Stomach (tissue), 4 donors: ENCODE results near the gene BTLA.

Experiments used
- POLR2A ChIP-seq, 4 donors: fragments of 450-650 bp; IDR thresholded peaks; one replicate each; pipeline ENCODE4 v1.6.1; 2016; ENCODE audit warnings: antibody characterized with exemption in 4 of 4, control low read depth in 2 of 4, mild to moderate bottlenecking in 1 of 4, moderate library complexity in 1 of 4
- TF ChIP-seq, protein P1 (sequence below), 7 experiments: fragments of 450-650 bp in 4 of 7; fragments of 200-600 bp in 3 of 7; sonication (generic) in 3 of 7; IDR thresholded peaks; one replicate each; pipeline ENCODE4 v1.5.1; 2016 to 2019; ENCODE audit warnings: antibody characterized with exemption in 7 of 7, control low read depth in 2 of 7, mild to moderate bottlenecking in 1 of 7

DNA sequence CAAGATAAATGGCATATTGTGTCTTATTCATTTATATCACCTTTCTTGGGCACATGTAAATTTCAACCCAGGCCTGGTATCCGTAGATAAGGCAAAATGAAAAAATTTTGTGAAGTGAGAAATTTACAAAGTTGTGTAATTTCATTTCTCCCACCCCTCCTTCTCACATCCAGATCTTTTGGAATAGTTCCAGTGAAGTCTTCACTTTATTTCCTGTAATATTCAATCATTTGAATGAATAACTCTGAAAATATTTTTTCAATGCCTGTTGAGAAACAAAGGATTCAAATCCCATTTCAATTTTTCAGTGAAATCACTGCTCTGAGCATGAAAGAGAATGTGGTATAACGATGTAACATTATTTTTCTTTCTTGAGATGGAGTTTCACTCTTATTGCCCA is 53.4 kb downstream of the BTLA start:
- no peak for TF ChIP-seq POLR2A (IDR thresholded peaks at IDR 0.05)
- TF ChIP-seq, protein P1, sequence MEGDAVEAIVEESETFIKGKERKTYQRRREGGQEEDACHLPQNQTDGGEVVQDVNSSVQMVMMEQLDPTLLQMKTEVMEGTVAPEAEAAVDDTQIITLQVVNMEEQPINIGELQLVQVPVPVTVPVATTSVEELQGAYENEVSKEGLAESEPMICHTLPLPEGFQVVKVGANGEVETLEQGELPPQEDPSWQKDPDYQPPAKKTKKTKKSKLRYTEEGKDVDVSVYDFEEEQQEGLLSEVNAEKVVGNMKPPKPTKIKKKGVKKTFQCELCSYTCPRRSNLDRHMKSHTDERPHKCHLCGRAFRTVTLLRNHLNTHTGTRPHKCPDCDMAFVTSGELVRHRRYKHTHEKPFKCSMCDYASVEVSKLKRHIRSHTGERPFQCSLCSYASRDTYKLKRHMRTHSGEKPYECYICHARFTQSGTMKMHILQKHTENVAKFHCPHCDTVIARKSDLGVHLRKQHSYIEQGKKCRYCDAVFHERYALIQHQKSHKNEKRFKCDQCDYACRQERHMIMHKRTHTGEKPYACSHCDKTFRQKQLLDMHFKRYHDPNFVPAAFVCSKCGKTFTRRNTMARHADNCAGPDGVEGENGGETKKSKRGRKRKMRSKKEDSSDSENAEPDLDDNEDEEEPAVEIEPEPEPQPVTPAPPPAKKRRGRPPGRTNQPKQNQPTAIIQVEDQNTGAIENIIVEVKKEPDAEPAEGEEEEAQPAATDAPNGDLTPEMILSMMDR (IDR thresholded peaks at IDR 0.05) = no peak
